GM12878 (cell line): ENCODE data around the gene PCDHGA4. TPM values are rescaled to one million over a fixed set of nuclear protein-coding genes. Genes with fewer than 3 reads are reported as not detected.
"Not testable (repeated sequence)": the region's sequence is repeated elsewhere in the genome, so short reads cannot be mapped to it uniquely, and the experiment has no call there.

ENCODE experiments used
- ATAC-seq: fragments of 200-7000 bp; cut with Tn5 transposase; 3 replicates; pipeline ENCODE4 v1.9.1; 2020; ENCODE audit warnings: mild to moderate bottlenecking, moderate library complexity
- BruUV-seq: library from RNA; stranded (reverse); fragments of 400-500 nt; replicated peaks from 2 replicates; lab custom pipeline; 2021; lab: Mats Ljungman, UMichigan
- CTCF ChIA-PET: fragments of 300-600 bp; sonication (Branson Sonifier 250); formaldehyde crosslinking; extraction: SDS; loops from one replicate; lab custom pipeline; 2021; ENCODE audit warnings: inconsistent platforms; lab: Yijun Ruan, JAX
- POLR2A ChIA-PET: fragments of 350-600 bp; formaldehyde crosslinking; extraction: SDS; loops from one replicate; lab custom pipeline; 2021; ENCODE audit warnings: inconsistent platforms; lab: Charles Lee
- RAD21 ChIA-PET: fragments of 300-600 bp; sonication (Branson Sonifier 250); formaldehyde crosslinking; loops from one replicate; lab custom pipeline; 2023; ENCODE audit warnings: antibody characterized with exemption; ENCODE audit not compliant: unreplicated experiment; lab: Charles Lee
- SMC1A ChIA-PET: fragments of 300-600 bp; sonication (Branson Sonifier 250); formaldehyde crosslinking; loops from one replicate; lab custom pipeline; 2023; ENCODE audit not compliant: unreplicated experiment, uncharacterized antibody; lab: Charles Lee
- DNase-seq: peaks from one replicate; pipeline ENCODE4 v3.0.0-alpha.2; 2011; ENCODE audit warnings: low read depth, low spot score
- FAIRE-seq: peaks from 3 replicates; lab custom pipeline; 2011; peaks lifted over from hg19 to GRCh38; lab: Jason Lieb, UNC
- H2AFZ ChIP-seq: 2 replicates; pipeline ENCODE4 v1.6.0; 2011; ENCODE audit warnings: low read depth, low read length, control low read depth; ENCODE audit not compliant: control insufficient read depth
- H3K27ac ChIP-seq: 2 replicates; pipeline ENCODE4 v1.5.1; 2011; ENCODE audit warnings: control low read depth; ENCODE audit not compliant: control insufficient read depth, insufficient read depth
- H3K27me3 ChIP-seq, 2 experiments: replicated peaks in 1 of 2; 2 replicates each; pipeline versions ENCODE4 v1.6.0 to v1.6.1; 2011; ENCODE audit warnings: low read length in 1 of 2; ENCODE audit not compliant: control insufficient read depth in 2 of 2, insufficient read depth in 2 of 2
- H3K36me3 ChIP-seq, 2 experiments: 2 replicates each; pipeline ENCODE4 v1.5.1; 2011; ENCODE audit warnings: low read length in 1 of 2; ENCODE audit not compliant: control insufficient read depth in 2 of 2, insufficient read depth in 2 of 2
- H3K4me1 ChIP-seq: 2 replicates; pipeline ENCODE4 v1.6.1; 2011; ENCODE audit warnings: mild to moderate bottlenecking, low read length, moderate library complexity, mixed read lengths; ENCODE audit not compliant: control insufficient read depth, insufficient read depth
- H3K4me2 ChIP-seq: 2 replicates; pipeline ENCODE4 v1.6.0; 2011; ENCODE audit warnings: control low read depth; ENCODE audit not compliant: control insufficient read depth, insufficient read depth
- H3K4me3 ChIP-seq: fragments of 200-600 bp; sonication (generic); 2 replicates; pipeline ENCODE4 v1.5.1; 2016
- H3K79me2 ChIP-seq: 2 replicates; pipeline ENCODE4 v1.6.0; 2011; ENCODE audit warnings: low read length; ENCODE audit not compliant: control insufficient read depth, insufficient read depth
- H3K9ac ChIP-seq: 2 replicates; pipeline ENCODE4 v1.8.0; 2011; ENCODE audit warnings: low read length, control low read depth, mixed read lengths; ENCODE audit not compliant: control insufficient read depth, insufficient read depth
- H3K9me3 ChIP-seq: replicated peaks from 3 replicates; pipeline ENCODE4 v1.5.1; 2011; ENCODE audit warnings: mild to moderate bottlenecking, low read length; ENCODE audit not compliant: control insufficient read depth, insufficient read depth
- H4K20me1 ChIP-seq: 2 replicates; pipeline ENCODE4 v1.6.0; 2011; ENCODE audit not compliant: control insufficient read depth, insufficient read depth
- RFX5 ChIP-seq: IDR thresholded peaks from 2 replicates; pipeline ENCODE4 v1.6.1; 2011; ENCODE audit warnings: low read depth, low read length, improper control_type of control experiment
- WGBS: methylation state at CpG from one replicate; pipeline ENCODE4 v1.1.6; 2016; ENCODE audit warnings: low lambda C conversion rate; ENCODE audit not compliant: insufficient replicate concordance, insufficient coverage; ENCODE audit errors: missing lambda C conversion rate; 5-methylcytosine and 5-hydroxymethylcytosine counted together
- in situ Hi-C: fragments of 300-500 bp; cut with MboI; formaldehyde crosslinking; loops from 9 replicates; pipeline ENCODE4 v1.14.3; 2018; ENCODE audit warnings: mixed read lengths
- intact Hi-C: fragments of 100-400 bp; cut with micrococcal nuclease; formaldehyde crosslinking; loops from one replicate; pipeline ENCODE4 v1.14.2; 2022; ENCODE audit not compliant: unreplicated experiment
- polyA plus RNA-seq, 11 experiments: library from polyadenylated mRNA; depleted of rRNA in 4 of 11; unstranded in 6 of 11; stranded (reverse) in 5 of 11; fragments of >200 nt; fragmentation: Nextera tagmentation in 4 of 11; fragmentation: Illumina TruSeq in 1 of 11; extraction: Ambion mirVana in 4 of 11; extraction: Trizol in 1 of 11; gene quantifications; 1 replicate in 1 of 11; 2 replicates in 10 of 11; pipeline versions ENCODE4 v1.2.1 to v1.2.3, GENCODE V29; 2011 to 2016; ENCODE audit warnings: inconsistent platforms in 2 of 11, missing spikeins in 2 of 11, low read depth in 1 of 11
- total RNA-seq, 4 experiments: library from RNA; depleted of rRNA in 3 of 4; stranded (reverse); fragments of >200 nt in 3 of 4; fragmentation: Illumina TruSeq in 1 of 4; extraction: Trizol in 1 of 4; gene quantifications; 2 replicates each; pipeline versions ENCODE4 v1.2.1 to v1.2.3, GENCODE V29; 2013 to 2021
- TF ChIP-seq, protein P1 (sequence below): fragments of 450-650 bp; IDR thresholded peaks from 2 replicates; pipeline ENCODE4 v1.6.1; 2017; ENCODE audit warnings: mild to moderate bottlenecking, moderate library complexity
- TF ChIP-seq, protein P2 (sequence below): fragments of 450-650 bp; formaldehyde crosslinking; IDR thresholded peaks from 2 replicates; pipeline ENCODE4 v1.5.0; 2022; ENCODE audit warnings: mild to moderate bottlenecking, missing genetic modification characterization

The PCDHGA4 gene
- total and polyA plus RNA-seq, 10 of the 15 experiments (the other 5 are each of a cell fraction or from before 2014, with no cell fraction given), result 0.09 to 0.17 (median 0.13) TPM; not detected in 3

DNA sequence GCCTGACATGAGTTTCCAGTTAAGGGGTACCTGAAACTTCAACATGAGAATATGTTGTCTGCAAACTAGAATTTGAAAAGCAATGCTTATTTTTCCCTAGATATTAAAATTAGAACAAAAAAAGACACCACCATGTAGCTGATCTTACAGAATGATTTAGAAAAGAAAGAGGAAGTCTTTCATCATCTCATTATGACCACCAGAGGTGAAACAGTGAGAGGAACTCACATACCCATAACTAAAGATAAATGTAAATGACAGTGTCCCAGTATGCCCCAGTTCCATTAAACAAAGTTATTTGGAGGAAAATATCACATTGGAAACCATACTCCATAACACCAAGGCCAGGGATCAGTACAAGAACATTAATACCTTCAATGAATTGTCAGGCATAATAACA lies 41.1 kb upstream of the PCDHGA4 start (continued):
- TF ChIP-seq, protein P1, sequence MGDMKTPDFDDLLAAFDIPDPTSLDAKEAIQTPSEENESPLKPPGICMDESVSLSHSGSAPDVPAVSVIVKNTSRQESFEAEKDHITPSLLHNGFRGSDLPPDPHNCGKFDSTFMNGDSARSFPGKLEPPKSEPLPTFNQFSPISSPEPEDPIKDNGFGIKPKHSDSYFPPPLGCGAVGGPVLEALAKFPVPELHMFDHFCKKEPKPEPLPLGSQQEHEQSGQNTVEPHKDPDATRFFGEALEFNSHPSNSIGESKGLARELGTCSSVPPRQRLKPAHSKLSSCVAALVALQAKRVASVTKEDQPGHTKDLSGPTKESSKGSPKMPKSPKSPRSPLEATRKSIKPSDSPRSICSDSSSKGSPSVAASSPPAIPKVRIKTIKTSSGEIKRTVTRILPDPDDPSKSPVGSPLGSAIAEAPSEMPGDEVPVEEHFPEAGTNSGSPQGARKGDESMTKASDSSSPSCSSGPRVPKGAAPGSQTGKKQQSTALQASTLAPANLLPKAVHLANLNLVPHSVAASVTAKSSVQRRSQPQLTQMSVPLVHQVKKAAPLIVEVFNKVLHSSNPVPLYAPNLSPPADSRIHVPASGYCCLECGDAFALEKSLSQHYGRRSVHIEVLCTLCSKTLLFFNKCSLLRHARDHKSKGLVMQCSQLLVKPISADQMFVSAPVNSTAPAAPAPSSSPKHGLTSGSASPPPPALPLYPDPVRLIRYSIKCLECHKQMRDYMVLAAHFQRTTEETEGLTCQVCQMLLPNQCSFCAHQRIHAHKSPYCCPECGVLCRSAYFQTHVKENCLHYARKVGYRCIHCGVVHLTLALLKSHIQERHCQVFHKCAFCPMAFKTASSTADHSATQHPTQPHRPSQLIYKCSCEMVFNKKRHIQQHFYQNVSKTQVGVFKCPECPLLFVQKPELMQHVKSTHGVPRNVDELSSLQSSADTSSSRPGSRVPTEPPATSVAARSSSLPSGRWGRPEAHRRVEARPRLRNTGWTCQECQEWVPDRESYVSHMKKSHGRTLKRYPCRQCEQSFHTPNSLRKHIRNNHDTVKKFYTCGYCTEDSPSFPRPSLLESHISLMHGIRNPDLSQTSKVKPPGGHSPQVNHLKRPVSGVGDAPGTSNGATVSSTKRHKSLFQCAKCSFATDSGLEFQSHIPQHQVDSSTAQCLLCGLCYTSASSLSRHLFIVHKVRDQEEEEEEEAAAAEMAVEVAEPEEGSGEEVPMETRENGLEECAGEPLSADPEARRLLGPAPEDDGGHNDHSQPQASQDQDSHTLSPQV, result no peak
- TF ChIP-seq RFX5, result no peak
- TF ChIP-seq, protein P2, sequence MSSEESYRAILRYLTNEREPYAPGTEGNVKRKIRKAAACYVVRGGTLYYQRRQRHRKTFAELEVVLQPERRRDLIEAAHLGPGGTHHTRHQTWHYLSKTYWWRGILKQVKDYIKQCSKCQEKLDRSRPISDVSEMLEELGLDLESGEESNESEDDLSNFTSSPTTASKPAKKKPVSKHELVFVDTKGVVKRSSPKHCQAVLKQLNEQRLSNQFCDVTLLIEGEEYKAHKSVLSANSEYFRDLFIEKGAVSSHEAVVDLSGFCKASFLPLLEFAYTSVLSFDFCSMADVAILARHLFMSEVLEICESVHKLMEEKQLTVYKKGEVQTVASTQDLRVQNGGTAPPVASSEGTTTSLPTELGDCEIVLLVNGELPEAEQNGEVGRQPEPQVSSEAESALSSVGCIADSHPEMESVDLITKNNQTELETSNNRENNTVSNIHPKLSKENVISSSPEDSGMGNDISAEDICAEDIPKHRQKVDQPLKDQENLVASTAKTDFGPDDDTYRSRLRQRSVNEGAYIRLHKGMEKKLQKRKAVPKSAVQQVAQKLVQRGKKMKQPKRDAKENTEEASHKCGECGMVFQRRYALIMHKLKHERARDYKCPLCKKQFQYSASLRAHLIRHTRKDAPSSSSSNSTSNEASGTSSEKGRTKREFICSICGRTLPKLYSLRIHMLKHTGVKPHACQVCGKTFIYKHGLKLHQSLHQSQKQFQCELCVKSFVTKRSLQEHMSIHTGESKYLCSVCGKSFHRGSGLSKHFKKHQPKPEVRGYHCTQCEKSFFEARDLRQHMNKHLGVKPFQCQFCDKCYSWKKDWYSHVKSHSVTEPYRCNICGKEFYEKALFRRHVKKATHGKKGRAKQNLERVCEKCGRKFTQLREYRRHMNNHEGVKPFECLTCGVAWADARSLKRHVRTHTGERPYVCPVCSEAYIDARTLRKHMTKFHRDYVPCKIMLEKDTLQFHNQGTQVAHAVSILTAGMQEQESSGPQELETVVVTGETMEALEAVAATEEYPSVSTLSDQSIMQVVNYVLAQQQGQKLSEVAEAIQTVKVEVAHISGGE (CRISPR knock-in tag), result no peak

DNA sequence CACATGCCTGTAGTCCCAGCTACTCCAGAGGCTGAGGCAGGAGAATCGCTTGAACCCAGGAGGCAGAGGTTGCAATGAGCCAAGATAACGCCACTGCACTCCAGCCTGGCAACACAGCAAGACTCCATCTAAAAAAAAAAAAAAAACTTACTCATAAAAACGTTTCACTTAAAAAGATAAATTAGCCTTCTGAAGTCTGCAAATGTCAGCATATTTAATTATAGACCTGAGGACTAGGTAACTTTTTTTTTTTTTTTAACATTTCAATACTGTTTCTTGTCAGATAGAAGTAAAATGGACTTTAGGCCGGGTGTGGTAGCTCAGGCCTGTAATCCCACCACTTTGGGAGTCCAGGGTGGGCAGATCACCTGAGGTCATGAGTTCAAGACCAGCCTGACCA lies 37.9 kb upstream of the PCDHGA4 start:
- RAD21 ChIA-PET, H3K4me2 ChIP-seq, in situ Hi-C loops, H2AFZ ChIP-seq, FAIRE-seq, H3K27me3 ChIP-seq, intact Hi-C loops, H3K9ac ChIP-seq, POLR2A ChIA-PET, ATAC-seq, H3K4me3 ChIP-seq, DNase-seq, H3K27ac ChIP-seq, H3K36me3 ChIP-seq, BruUV-seq, H3K4me1 ChIP-seq, H4K20me1 ChIP-seq: not testable (repeated sequence)
- ChIA-PET SMC1A (interaction anchor here (1.6 kb wide), 1 partner anchor 10 kb away, joined by 6 read pairs; no protein-coding TSS in a partner anchor), CTCF (interaction anchor here (1.6 kb wide), 1 partner anchor 11 kb away, joined by 3 read pairs; no protein-coding TSS in a partner anchor)
- H3K9me3 ChIP-seq, result peaks cover 32% of the 10 kb centered on the region
- peaks cover 23% of the 10 kb centered on the region for H3K79me2 ChIP-seq
- 85% methylated on average over 4 of the region's 4 CpGs for WGBS
